ENCODE data around the gene FAM114A1. TPM values are rescaled to one million over a fixed set of nuclear protein-coding genes. Genes with fewer than 3 reads are reported as not detected.

Gene FAM114A1
- total RNA-seq, 1 donor from 2014 or later = 7.4 TPM

- H3K4me2 ChIP-seq = no peak overlapping the region
- TF ChIP-seq EZH2 (IDR thresholded peaks at IDR 0.05) (no peak), EZH2phosphoT487 (IDR thresholded peaks at IDR 0.05) (no peak), CTCF (IDR thresholded peaks at IDR 0.05) (no peak)
- H3K36me3 Mint-ChIP-seq = no peaks in the 10 kb centered on the region
- no peaks in the 10 kb centered on the region for H3K36me3 ChIP-seq
- H3K27me3 ChIP-seq = no peaks in the 10 kb centered on the region
- H3K4me3 Mint-ChIP-seq = no peak overlapping the region
- H3K79me2 ChIP-seq (ENCODE audit: low read depth) = no peaks in the 10 kb centered on the region
- peaks cover 6% of the 10 kb centered on the region for H3K27me3 Mint-ChIP-seq (ENCODE audit: insufficient read depth, low read depth)
- no peaks in the 10 kb centered on the region for H3K4me1 Mint-ChIP-seq
- no peaks in the 10 kb centered on the region for H3K9me3 ChIP-seq (ENCODE audit: low read depth)
- no peaks in the 10 kb centered on the region for H3K4me1 ChIP-seq
- no peak overlapping the region for H3K27ac Mint-ChIP-seq
- H3F3A ChIP-seq (ENCODE audit: low read depth) = no peaks in the 10 kb centered on the region
- H3K27ac ChIP-seq = no peak overlapping the region
- H3K9ac ChIP-seq = no peak overlapping the region
- H3K4me3 ChIP-seq = no peak overlapping the region
- H2AFZ ChIP-seq (replicated peaks) = no peak overlapping the region
- peaks cover 2% of the 10 kb centered on the region for H3K9me3 Mint-ChIP-seq
- no peak for DNase-seq (ENCODE audit: low spot score)
- no peaks in the 10 kb centered on the region for H4K20me1 ChIP-seq (ENCODE audit: low read depth)
Measured at GRCh38 chr4:38823766-38824165, 43.8 kb upstream of the FAM114A1 start.

GRCh38 chr4:38829237-38829636 is 38.4 kb upstream of the FAM114A1 start:
- no peak overlapping the region for H2AFZ ChIP-seq (replicated peaks)

GRCh38 chr4:38831653-38832052 is 36.0 kb upstream of the FAM114A1 start:
- no peak overlapping the region for H3K9ac ChIP-seq
- H3F3A ChIP-seq (ENCODE audit: low read depth) = no peaks in the 10 kb centered on the region
- Mint-ChIP-seq H3K9me3 (peaks cover 21% of the 10 kb centered on the region), H3K27me3 (ENCODE audit: insufficient read depth, low read depth) (no peaks in the 10 kb centered on the region), H3K4me3 (no peak overlapping the region), H3K36me3 (no peaks in the 10 kb centered on the region), H3K27ac (no peak overlapping the region), H3K4me1 (no peaks in the 10 kb centered on the region)
- H3K9me3 ChIP-seq (ENCODE audit: low read depth) = no peaks in the 10 kb centered on the region
- no peak for TF ChIP-seq EZH2phosphoT487 (IDR thresholded peaks at IDR 0.05)
- no peak for TF ChIP-seq CTCF (IDR thresholded peaks at IDR 0.05)
- no peak for TF ChIP-seq EZH2 (IDR thresholded peaks at IDR 0.05)
- no peaks in the 10 kb centered on the region for H3K36me3 ChIP-seq
- H3K27ac ChIP-seq = no peak overlapping the region
- H3K4me2 ChIP-seq = no peak overlapping the region
- no peaks in the 10 kb centered on the region for H3K79me2 ChIP-seq (ENCODE audit: low read depth)
- DNase-seq (ENCODE audit: low spot score) = no peak
- H3K4me3 ChIP-seq = no peak overlapping the region
- H3K4me1 ChIP-seq = no peaks in the 10 kb centered on the region
- H4K20me1 ChIP-seq (ENCODE audit: low read depth) = no peaks in the 10 kb centered on the region
- no peak overlapping the region for H2AFZ ChIP-seq (replicated peaks)
- H3K27me3 ChIP-seq = no peaks in the 10 kb centered on the region

More at GRCh38 chr4:38829237-38829636, 38.4 kb upstream of the FAM114A1 start:
- Mint-ChIP-seq H3K4me1 (no peaks in the 10 kb centered on the region), H3K4me3 (no peak overlapping the region), H3K27ac (no peak overlapping the region), H3K27me3 (ENCODE audit: insufficient read depth, low read depth) (peaks cover under 1% of the 10 kb centered on the region), H3K9me3 (peaks cover 12% of the 10 kb centered on the region), H3K36me3 (no peaks in the 10 kb centered on the region)
- Histone ChIP-seq H3K9me3 (ENCODE audit: low read depth) (no peaks in the 10 kb centered on the region), H4K20me1 (ENCODE audit: low read depth) (no peaks in the 10 kb centered on the region), H3K27me3 (no peaks in the 10 kb centered on the region), H3K36me3 (no peaks in the 10 kb centered on the region), H3K4me3 (no peak overlapping the region), H3K9ac (no peak overlapping the region), H3K4me2 (no peak overlapping the region), H3K4me1 (no peaks in the 10 kb centered on the region), H3K27ac (no peak overlapping the region), H3F3A (ENCODE audit: low read depth) (no peaks in the 10 kb centered on the region), H3K79me2 (ENCODE audit: low read depth) (no peaks in the 10 kb centered on the region)
- no peak for DNase-seq (ENCODE audit: low spot score)
- TF ChIP-seq EZH2phosphoT487 (IDR thresholded peaks at IDR 0.05) = no peak
- no peak for TF ChIP-seq CTCF (IDR thresholded peaks at IDR 0.05)
- TF ChIP-seq EZH2 (IDR thresholded peaks at IDR 0.05) = no peak

Data from neural progenitor cell (in vitro differentiated cells).